Ishikawa (cell line): ENCODE measurements around the gene FAM161B.

Source experiments
- CEBPB ChIP-seq: IDR thresholded peaks from 2 replicates; pipeline ENCODE4 v1.6.1; 2012
- TEAD4 ChIP-seq: IDR thresholded peaks from 2 replicates; pipeline ENCODE4 v1.6.1; 2012
- ZBTB7A ChIP-seq: IDR thresholded peaks from 2 replicates; pipeline ENCODE4 v1.6.1; 2012; ENCODE audit warnings: low read depth

DNA sequence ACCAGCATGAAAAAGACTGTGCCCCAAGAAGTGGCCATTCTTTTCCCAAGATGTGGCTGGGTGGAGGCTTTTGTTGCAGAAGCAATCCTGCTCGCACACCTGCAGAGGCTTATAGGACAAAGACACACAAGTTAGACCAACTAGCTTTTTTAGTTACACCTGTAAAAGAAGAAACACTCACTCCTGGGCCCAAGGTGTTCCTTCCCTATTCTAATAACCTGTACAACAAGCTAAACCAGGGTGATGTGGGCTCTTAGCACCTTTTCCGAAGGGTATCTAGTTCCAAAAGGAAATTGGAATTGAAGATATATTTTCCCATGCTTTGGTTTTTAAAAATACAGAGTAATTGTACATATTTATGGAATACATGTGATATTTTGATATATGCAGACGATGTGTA, 38.2 kb upstream of the FAM161B start:
- TF ChIP-seq TEAD4 (no peak), ZBTB7A (no peak), CEBPB (no peak)
